Thyroid gland (tissue), 4 donors: ENCODE results near the gene ALG12. TPM values are rescaled to one million over a fixed set of nuclear protein-coding genes. Genes with fewer than 3 reads are reported as not detected.
A peak's percentile ranks its signal among the peaks of the same experiment; 100 is the strongest.

Source experiments
- DNase-seq, 2 donors: peaks; one replicate each; pipeline ENCODE4 v3.0.0-alpha.2; 2019
- H3K27ac ChIP-seq, 3 donors: fragments of 200-600 bp; sonication (generic); 1 replicate in 2 of 3; 2 replicates in 1 of 3; pipeline ENCODE4 v1.5.1; 2016 to 2019; ENCODE audit warnings: mild to moderate bottlenecking in 1 of 3, moderate library complexity in 1 of 3
- H3K27me3 ChIP-seq: fragments of 200-600 bp; sonication (generic); one replicate; pipeline ENCODE4 v1.5.1; 2019
- H3K36me3 ChIP-seq, 2 donors: fragments of 200-600 bp; sonication (generic); one replicate each; pipeline ENCODE4 v1.5.1; 2016 to 2019
- H3K4me1 ChIP-seq, 2 donors: fragments of 200-600 bp; sonication (generic); one replicate each; pipeline ENCODE4 v1.5.1; 2017 to 2019
- H3K4me3 ChIP-seq, 3 donors: fragments of 200-600 bp; sonication (generic); replicated peaks in 1 of 3; 1 replicate in 2 of 3; 2 replicates in 1 of 3; pipeline ENCODE4 v1.5.1; 2016; ENCODE audit warnings: mild to moderate bottlenecking in 1 of 3
- H3K9me3 ChIP-seq: fragments of 200-600 bp; sonication (generic); one replicate; pipeline ENCODE4 v1.5.1; 2017
- CTCF ChIP-seq, 6 experiments: fragments of 200-600 bp in 3 of 6; fragments of 450-650 bp in 3 of 6; sonication (generic) in 3 of 6; IDR thresholded peaks; one replicate each; pipeline ENCODE4 v1.5.1; 2016 to 2019; ENCODE audit warnings: antibody characterized with exemption in 6 of 6, mild to moderate bottlenecking in 2 of 6, inconsistent platforms in 1 of 6, moderate library complexity in 1 of 6
- POLR2A ChIP-seq, 2 donors: fragments of 450-650 bp; IDR thresholded peaks; one replicate each; pipeline ENCODE4 v1.6.1; 2017; ENCODE audit warnings: antibody characterized with exemption in 2 of 2, mild to moderate bottlenecking in 2 of 2, moderate library complexity in 1 of 2
- WGBS, 2 donors: methylation state at CpG; one replicate each; pipeline ENCODE4 v1.1.5; 2017; 5-methylcytosine and 5-hydroxymethylcytosine counted together
- intact Hi-C: fragments of 100-400 bp; cut with DNase I; formaldehyde crosslinking; loops from one replicate; pipeline ENCODE4 v1.15.1; 2023
- total RNA-seq, 4 donors: library from RNA; depleted of rRNA; stranded (reverse); fragments of >200 nt; gene quantifications; one replicate each; pipeline ENCODE4 v1.2.3, GENCODE V29; 2016

Gene ALG12
- total RNA-seq, 4 donors from 2014 or later = 25.5 to 60.5 (median 52.2) TPM

GRCh38 chr22:49915610-49916009 lies 2.6 kb downstream of the ALG12 start:
- TF ChIP-seq CTCF (IDR thresholded peaks at IDR 0.05) (no peak), POLR2A (IDR thresholded peaks at IDR 0.05) (no peak)
- Histone ChIP-seq H3K4me1 (peaks cover 16 to 20% of the 10 kb centered on the region in 2 donors), H3K4me3 (no peak overlapping the region), H3K27me3 (no peaks in the 10 kb centered on the region), H3K9me3 (no peaks in the 10 kb centered on the region), H3K36me3 (peaks cover 19% of the 10 kb centered on the region in 2 donors), H3K27ac (no peak overlapping the region)
- 90 to 95% methylated on average over 12 of the region's 12 CpGs for WGBS, 2 donors
- intact Hi-C loops = loop anchor here (10.0 kb wide), 1 partner anchor 61 kb away; the partner anchor contains the start of gene ZBED4
- no peak for DNase-seq

- intact Hi-C loops = loop anchor here (10.0 kb wide), 1 partner anchor 59 kb away; the partner anchor contains the start of gene ZBED4
- Histone ChIP-seq H3K4me1 (peaks cover 13 to 16% of the 10 kb centered on the region in 2 donors), H3K27me3 (no peaks in the 10 kb centered on the region), H3K9me3 (no peaks in the 10 kb centered on the region), H3K36me3 (peaks cover 19 to 20% of the 10 kb centered on the region in 2 donors), H3K4me3 (no peak overlapping the region), H3K27ac (peak overlapping the region in 1 of 3 donors; percentile 3)
- no peak for TF ChIP-seq POLR2A (IDR thresholded peaks at IDR 0.05)
- no peak for TF ChIP-seq CTCF (IDR thresholded peaks at IDR 0.05)
- no peak for DNase-seq
- 85 to 88% methylated on average over 10 to 12 of the region's 12 CpGs for WGBS, 2 donors
Measured at GRCh38 chr22:49914256-49914655, 4.0 kb downstream of the ALG12 start.

GRCh38 chr22:49913446-49913845 lies 4.8 kb downstream of the ALG12 start:
- Histone ChIP-seq H3K27ac (no peak overlapping the region), H3K27me3 (no peaks in the 10 kb centered on the region), H3K9me3 (no peaks in the 10 kb centered on the region), H3K4me1 (peaks cover 9 to 12% of the 10 kb centered on the region in 2 donors), H3K4me3 (no peak overlapping the region), H3K36me3 (peaks cover 24 to 25% of the 10 kb centered on the region in 2 donors)
- 93 to 95% methylated on average over 14 of the region's 14 CpGs for WGBS, 2 donors
- intact Hi-C loops = loop anchor here (10.0 kb wide), 1 partner anchor 59 kb away; the partner anchor contains the start of gene ZBED4
- no peak for TF ChIP-seq CTCF (IDR thresholded peaks at IDR 0.05)
- no peak for TF ChIP-seq POLR2A (IDR thresholded peaks at IDR 0.05)
- DNase-seq = no peak

- TF ChIP-seq CTCF (IDR thresholded peaks at IDR 0.05) = no peak
- TF ChIP-seq POLR2A (IDR thresholded peaks at IDR 0.05) = no peak
- intact Hi-C loops = loop anchor here (10.0 kb wide), 1 partner anchor 58 kb away; the partner anchor contains the start of gene ZBED4
- H3K27ac ChIP-seq = no peak overlapping the region
- H3K36me3 ChIP-seq = peaks cover 24 to 26% of the 10 kb centered on the region in 2 donors
- no peak for DNase-seq
- no peaks in the 10 kb centered on the region for H3K27me3 ChIP-seq
- H3K4me3 ChIP-seq = no peak overlapping the region
- peaks cover 9 to 12% of the 10 kb centered on the region in 2 donors for H3K4me1 ChIP-seq
- 93 to 98% methylated on average over 14 of the region's 14 CpGs for WGBS, 2 donors
- no peaks in the 10 kb centered on the region for H3K9me3 ChIP-seq
Measured at GRCh38 chr22:49913026-49913425, 5.2 kb downstream of the ALG12 start.

GRCh38 chr22:49911881-49912625 lies 6.2 kb downstream of the ALG12 start:
- Histone ChIP-seq H3K9me3 (no peaks in the 10 kb centered on the region), H3K27me3 (no peaks in the 10 kb centered on the region), H3K4me1 (peaks cover 2 to 5% of the 10 kb centered on the region in 2 donors), H3K36me3 (peaks cover 32 to 35% of the 10 kb centered on the region in 2 donors), H3K4me3 (no peak overlapping the region), H3K27ac (no peak overlapping the region)
- TF ChIP-seq CTCF (IDR thresholded peaks at IDR 0.05) (no peak), POLR2A (IDR thresholded peaks at IDR 0.05) (no peak)
- DNase-seq = no peak
- intact Hi-C loops = loop anchor here (10.0 kb wide), 1 partner anchor 57 kb away; the partner anchor contains the start of gene ZBED4
- 96% methylated on average over 28 to 30 of the region's 30 CpGs for WGBS, 2 donors
